Measurements from ENCODE around the gene VPS35. TPM values are rescaled to one million over a fixed set of nuclear protein-coding genes. Genes with fewer than 3 reads are reported as not detected.

Gene VPS35
- polyA plus RNA-seq, 1 donor from 2014 or later = 155 TPM

GRCh38 chr16:46732561-46732960 is 43.6 kb upstream of the VPS35 start:
- TF ChIP-seq RAD21 (conservative IDR thresholded peaks at IDR 0.05) (no peak), POLR2AphosphoS5 (IDR thresholded peaks at IDR 0.05) (no peak), EZH2 (IDR thresholded peaks at IDR 0.05; ENCODE audit: borderline replicate concordance, insufficient read depth, low read length, poor library complexity, severe bottlenecking) (no peak), TAF1 (IDR thresholded peaks at IDR 0.05; ENCODE audit: low read depth) (no peak), MXI1 (conservative IDR thresholded peaks at IDR 0.05; ENCODE audit: poor library complexity, severe bottlenecking) (no peak), EP300 (conservative IDR thresholded peaks at IDR 0.05; ENCODE audit: poor library complexity, severe bottlenecking) (no peak), SMC3 (conservative IDR thresholded peaks at IDR 0.05; ENCODE audit: poor library complexity) (no peak)
- TF ChIP-seq, protein P1, sequence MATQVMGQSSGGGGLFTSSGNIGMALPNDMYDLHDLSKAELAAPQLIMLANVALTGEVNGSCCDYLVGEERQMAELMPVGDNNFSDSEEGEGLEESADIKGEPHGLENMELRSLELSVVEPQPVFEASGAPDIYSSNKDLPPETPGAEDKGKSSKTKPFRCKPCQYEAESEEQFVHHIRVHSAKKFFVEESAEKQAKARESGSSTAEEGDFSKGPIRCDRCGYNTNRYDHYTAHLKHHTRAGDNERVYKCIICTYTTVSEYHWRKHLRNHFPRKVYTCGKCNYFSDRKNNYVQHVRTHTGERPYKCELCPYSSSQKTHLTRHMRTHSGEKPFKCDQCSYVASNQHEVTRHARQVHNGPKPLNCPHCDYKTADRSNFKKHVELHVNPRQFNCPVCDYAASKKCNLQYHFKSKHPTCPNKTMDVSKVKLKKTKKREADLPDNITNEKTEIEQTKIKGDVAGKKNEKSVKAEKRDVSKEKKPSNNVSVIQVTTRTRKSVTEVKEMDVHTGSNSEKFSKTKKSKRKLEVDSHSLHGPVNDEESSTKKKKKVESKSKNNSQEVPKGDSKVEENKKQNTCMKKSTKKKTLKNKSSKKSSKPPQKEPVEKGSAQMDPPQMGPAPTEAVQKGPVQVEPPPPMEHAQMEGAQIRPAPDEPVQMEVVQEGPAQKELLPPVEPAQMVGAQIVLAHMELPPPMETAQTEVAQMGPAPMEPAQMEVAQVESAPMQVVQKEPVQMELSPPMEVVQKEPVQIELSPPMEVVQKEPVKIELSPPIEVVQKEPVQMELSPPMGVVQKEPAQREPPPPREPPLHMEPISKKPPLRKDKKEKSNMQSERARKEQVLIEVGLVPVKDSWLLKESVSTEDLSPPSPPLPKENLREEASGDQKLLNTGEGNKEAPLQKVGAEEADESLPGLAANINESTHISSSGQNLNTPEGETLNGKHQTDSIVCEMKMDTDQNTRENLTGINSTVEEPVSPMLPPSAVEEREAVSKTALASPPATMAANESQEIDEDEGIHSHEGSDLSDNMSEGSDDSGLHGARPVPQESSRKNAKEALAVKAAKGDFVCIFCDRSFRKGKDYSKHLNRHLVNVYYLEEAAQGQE (IDR thresholded peaks at IDR 0.05; ENCODE audit: borderline replicate concordance) = no peak
- TF ChIP-seq, protein P2, sequence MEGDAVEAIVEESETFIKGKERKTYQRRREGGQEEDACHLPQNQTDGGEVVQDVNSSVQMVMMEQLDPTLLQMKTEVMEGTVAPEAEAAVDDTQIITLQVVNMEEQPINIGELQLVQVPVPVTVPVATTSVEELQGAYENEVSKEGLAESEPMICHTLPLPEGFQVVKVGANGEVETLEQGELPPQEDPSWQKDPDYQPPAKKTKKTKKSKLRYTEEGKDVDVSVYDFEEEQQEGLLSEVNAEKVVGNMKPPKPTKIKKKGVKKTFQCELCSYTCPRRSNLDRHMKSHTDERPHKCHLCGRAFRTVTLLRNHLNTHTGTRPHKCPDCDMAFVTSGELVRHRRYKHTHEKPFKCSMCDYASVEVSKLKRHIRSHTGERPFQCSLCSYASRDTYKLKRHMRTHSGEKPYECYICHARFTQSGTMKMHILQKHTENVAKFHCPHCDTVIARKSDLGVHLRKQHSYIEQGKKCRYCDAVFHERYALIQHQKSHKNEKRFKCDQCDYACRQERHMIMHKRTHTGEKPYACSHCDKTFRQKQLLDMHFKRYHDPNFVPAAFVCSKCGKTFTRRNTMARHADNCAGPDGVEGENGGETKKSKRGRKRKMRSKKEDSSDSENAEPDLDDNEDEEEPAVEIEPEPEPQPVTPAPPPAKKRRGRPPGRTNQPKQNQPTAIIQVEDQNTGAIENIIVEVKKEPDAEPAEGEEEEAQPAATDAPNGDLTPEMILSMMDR (IDR thresholded peaks at IDR 0.05; ENCODE audit: poor library complexity, severe bottlenecking) = no peak
- no peaks in the 10 kb centered on the region for H4K20me1 ChIP-seq (ENCODE audit: insufficient read depth)
- H3K9me2 ChIP-seq (ENCODE audit: insufficient read depth, low read length) = no peaks in the 10 kb centered on the region
- no peaks in the 10 kb centered on the region for H3K27me3 ChIP-seq (ENCODE audit: insufficient read depth, low read depth, low read length)
- H3K79me2 ChIP-seq (replicated peaks; ENCODE audit: insufficient read depth, low read length) = no peaks in the 10 kb centered on the region
- H3F3A ChIP-seq (ENCODE audit: insufficient read depth, low read length, poor library complexity, severe bottlenecking) = no peaks in the 10 kb centered on the region
- H2AFZ ChIP-seq (ENCODE audit: low read depth, low read length) = no peak overlapping the region
- H3K36me3 ChIP-seq (ENCODE audit: insufficient read depth, low read length) = no peaks in the 10 kb centered on the region
- no peak overlapping the region for H3K27ac ChIP-seq (ENCODE audit: low read length)
- no peak overlapping the region for H3K4me2 ChIP-seq (ENCODE audit: low read length)
- H3K9ac ChIP-seq (ENCODE audit: low read length) = no peak overlapping the region
- no peak overlapping the region for H3K4me3 ChIP-seq (ENCODE audit: low read length)
- no peaks in the 10 kb centered on the region for H3K9me3 ChIP-seq (ENCODE audit: low read length)

- Histone ChIP-seq H3K27me3 (ENCODE audit: insufficient read depth, low read depth, low read length) (no peaks in the 10 kb centered on the region), H2AFZ (ENCODE audit: low read depth, low read length) (no peak overlapping the region), H3F3A (ENCODE audit: insufficient read depth, low read length, poor library complexity, severe bottlenecking) (no peaks in the 10 kb centered on the region), H3K27ac (ENCODE audit: low read length) (no peak overlapping the region), H3K4me3 (ENCODE audit: low read length) (no peak overlapping the region), H3K36me3 (ENCODE audit: insufficient read depth, low read length) (no peaks in the 10 kb centered on the region), H4K20me1 (ENCODE audit: insufficient read depth) (no peaks in the 10 kb centered on the region), H3K9me3 (ENCODE audit: low read length) (no peaks in the 10 kb centered on the region), H3K4me2 (ENCODE audit: low read length) (no peak overlapping the region), H3K79me2 (replicated peaks; ENCODE audit: insufficient read depth, low read length) (no peaks in the 10 kb centered on the region), H3K9me2 (ENCODE audit: insufficient read depth, low read length) (no peaks in the 10 kb centered on the region), H3K9ac (ENCODE audit: low read length) (no peak overlapping the region)
- TF ChIP-seq MXI1 (conservative IDR thresholded peaks at IDR 0.05; ENCODE audit: poor library complexity, severe bottlenecking) (no peak), EP300 (conservative IDR thresholded peaks at IDR 0.05; ENCODE audit: poor library complexity, severe bottlenecking) (no peak), EZH2 (IDR thresholded peaks at IDR 0.05; ENCODE audit: borderline replicate concordance, insufficient read depth, low read length, poor library complexity, severe bottlenecking) (no peak), TAF1 (IDR thresholded peaks at IDR 0.05; ENCODE audit: low read depth) (no peak), SMC3 (conservative IDR thresholded peaks at IDR 0.05; ENCODE audit: poor library complexity) (no peak), POLR2AphosphoS5 (IDR thresholded peaks at IDR 0.05) (no peak), RAD21 (conservative IDR thresholded peaks at IDR 0.05) (no peak)
- TF ChIP-seq, protein P1 (IDR thresholded peaks at IDR 0.05; ENCODE audit: borderline replicate concordance) = no peak
- TF ChIP-seq, protein P2 (IDR thresholded peaks at IDR 0.05; ENCODE audit: poor library complexity, severe bottlenecking) = no peak
These were observed 42.9 kb upstream of the VPS35 start for GRCh38 chr16:46731691-46732555.
